Activated naive CD8-positive, alpha-beta T cell (primary cell): ENCODE measurements around the gene MAS1L.

Experiments used
- H3K27ac Mint-ChIP-seq: one replicate; pipeline ENCODE4 v1.8.0; 2021; ENCODE audit warnings: mixed read lengths
- H3K27me3 Mint-ChIP-seq: one replicate; pipeline ENCODE4 v1.8.0; 2021; ENCODE audit warnings: mixed read lengths
- H3K36me3 Mint-ChIP-seq: one replicate; pipeline ENCODE4 v1.8.0; 2021; ENCODE audit warnings: mixed read lengths
- H3K4me1 Mint-ChIP-seq: one replicate; pipeline ENCODE4 v1.8.0; 2021; ENCODE audit warnings: low read depth, mixed read lengths
- H3K4me3 Mint-ChIP-seq: one replicate; pipeline ENCODE4 v1.8.0; 2021; ENCODE audit warnings: mild to moderate bottlenecking, mixed read lengths
- H3K9me3 Mint-ChIP-seq: one replicate; pipeline ENCODE4 v1.8.0; 2021; ENCODE audit warnings: low read depth, mixed read lengths

Gene MAS1L

DNA sequence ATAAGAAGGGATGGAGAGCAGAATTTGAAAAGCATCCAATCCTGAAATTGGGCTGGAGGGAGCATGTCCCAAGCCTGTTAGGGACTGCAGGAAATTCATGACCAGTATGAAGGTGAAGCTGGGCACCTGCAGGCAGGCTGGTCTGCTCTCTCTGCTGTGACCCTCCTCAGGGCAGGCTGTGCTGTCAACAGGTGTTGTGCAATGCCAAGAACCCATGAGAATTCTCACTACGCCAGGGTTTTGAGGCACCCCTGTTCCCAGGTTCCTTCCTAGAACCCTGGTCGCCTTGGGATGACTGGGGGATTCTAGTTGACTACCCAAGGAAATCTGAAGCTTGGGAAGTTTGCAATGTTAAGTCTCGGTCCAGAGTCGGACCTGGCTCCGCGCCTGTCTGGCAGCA, 13.3 kb upstream of the MAS1L start:
- H3K4me3 Mint-ChIP-seq = no peak overlapping the region
- H3K27ac Mint-ChIP-seq = no peak overlapping the region
- no peaks in the 10 kb centered on the region for H3K4me1 Mint-ChIP-seq
- no peaks in the 10 kb centered on the region for H3K36me3 Mint-ChIP-seq
- no peaks in the 10 kb centered on the region for H3K9me3 Mint-ChIP-seq
- H3K27me3 Mint-ChIP-seq = peaks cover 20% of the 10 kb centered on the region

DNA sequence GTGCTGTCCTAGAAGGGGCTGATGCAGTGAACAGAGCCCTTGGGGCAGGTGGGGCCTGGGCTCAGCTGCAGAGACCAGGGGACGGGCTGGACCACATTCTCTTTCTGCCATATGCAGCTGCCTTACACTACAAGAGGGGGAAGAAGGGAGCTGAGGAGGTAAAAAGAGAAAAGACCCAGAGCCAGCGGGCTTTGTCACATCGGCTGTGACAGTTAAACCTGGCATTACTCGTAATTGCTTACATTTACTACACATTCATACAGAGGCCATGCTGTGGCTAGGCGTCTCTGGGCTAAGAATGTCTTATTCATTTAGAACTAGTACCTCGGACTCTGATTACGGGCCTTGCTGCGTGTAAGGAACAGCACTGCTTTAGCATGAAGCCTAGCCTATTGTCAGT, 12.8 kb upstream of the MAS1L start:
- Mint-ChIP-seq H3K27ac (no peak overlapping the region), H3K4me1 (no peaks in the 10 kb centered on the region), H3K4me3 (no peak overlapping the region), H3K9me3 (no peaks in the 10 kb centered on the region), H3K36me3 (no peaks in the 10 kb centered on the region), H3K27me3 (peaks cover 20% of the 10 kb centered on the region)

DNA sequence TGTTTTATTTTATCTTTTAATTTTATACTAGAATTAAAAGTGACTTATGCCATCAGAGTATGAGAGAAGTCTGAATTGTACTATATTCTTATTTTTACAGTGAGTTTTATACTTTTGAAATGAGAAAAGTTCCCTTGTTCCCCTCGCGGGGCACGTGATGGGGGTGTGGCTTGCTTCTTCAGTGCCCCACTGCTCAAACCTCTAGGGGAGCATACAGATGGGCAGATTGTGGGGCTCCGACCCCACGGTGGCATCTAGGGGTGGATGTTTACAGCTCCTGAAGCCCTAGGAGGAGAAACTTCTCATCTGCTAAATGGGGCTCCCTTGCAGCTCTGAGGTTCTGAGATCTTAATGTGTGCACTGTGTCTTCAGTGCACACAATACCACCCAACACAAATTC, 11.9 kb upstream of the MAS1L start:
- Mint-ChIP-seq H3K27ac (no peak overlapping the region), H3K4me1 (no peaks in the 10 kb centered on the region), H3K27me3 (peaks cover 20% of the 10 kb centered on the region), H3K36me3 (no peaks in the 10 kb centered on the region), H3K4me3 (no peak overlapping the region), H3K9me3 (no peaks in the 10 kb centered on the region)

DNA sequence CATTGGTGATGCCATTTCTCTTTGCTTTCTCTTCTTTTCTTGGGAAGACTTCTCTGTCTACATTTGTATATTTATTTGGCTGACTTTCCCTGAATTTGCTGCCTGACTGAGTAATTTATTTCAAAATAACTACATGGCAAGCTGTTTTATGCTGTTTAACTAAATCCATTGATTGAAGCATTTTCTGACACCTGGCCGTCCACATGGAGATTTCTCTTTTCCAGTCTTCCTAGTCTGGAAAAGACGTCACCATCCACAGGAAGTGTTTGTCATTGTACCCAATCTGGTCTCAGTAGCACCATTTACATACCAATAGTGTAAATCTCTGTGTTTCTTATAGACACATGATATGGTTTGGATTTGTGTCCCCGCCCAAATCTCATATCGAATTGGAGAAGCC, 9.2 kb upstream of the MAS1L start:
- H3K4me3 Mint-ChIP-seq = no peak overlapping the region
- peaks cover 16% of the 10 kb centered on the region for H3K27me3 Mint-ChIP-seq
- H3K36me3 Mint-ChIP-seq = no peaks in the 10 kb centered on the region
- no peaks in the 10 kb centered on the region for H3K9me3 Mint-ChIP-seq
- H3K27ac Mint-ChIP-seq = no peak overlapping the region
- H3K4me1 Mint-ChIP-seq = no peaks in the 10 kb centered on the region

DNA sequence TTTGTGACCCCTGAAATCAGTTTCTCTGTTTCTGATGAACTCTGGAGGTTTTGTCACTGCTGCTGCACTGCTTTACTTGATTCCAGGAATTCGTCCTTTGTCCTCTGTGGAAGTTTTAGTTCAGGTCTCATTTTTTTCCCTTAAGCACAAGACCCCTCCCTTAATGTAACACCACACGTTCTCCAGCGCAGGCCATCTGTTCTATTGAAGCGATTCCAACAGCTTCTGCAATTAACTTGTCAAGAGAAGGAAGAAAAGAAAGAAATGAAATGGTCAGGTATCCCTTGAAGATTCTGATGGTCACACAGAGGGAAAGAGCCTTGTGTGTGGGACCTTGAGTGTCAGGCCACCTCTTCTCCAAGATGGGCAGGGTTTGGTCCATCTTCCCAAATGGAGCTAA, 7.8 kb upstream of the MAS1L start:
- no peaks in the 10 kb centered on the region for H3K36me3 Mint-ChIP-seq
- peaks cover 14% of the 10 kb centered on the region for H3K27me3 Mint-ChIP-seq
- H3K27ac Mint-ChIP-seq = no peak overlapping the region
- H3K4me1 Mint-ChIP-seq = no peaks in the 10 kb centered on the region
- no peak overlapping the region for H3K4me3 Mint-ChIP-seq
- no peaks in the 10 kb centered on the region for H3K9me3 Mint-ChIP-seq

DNA sequence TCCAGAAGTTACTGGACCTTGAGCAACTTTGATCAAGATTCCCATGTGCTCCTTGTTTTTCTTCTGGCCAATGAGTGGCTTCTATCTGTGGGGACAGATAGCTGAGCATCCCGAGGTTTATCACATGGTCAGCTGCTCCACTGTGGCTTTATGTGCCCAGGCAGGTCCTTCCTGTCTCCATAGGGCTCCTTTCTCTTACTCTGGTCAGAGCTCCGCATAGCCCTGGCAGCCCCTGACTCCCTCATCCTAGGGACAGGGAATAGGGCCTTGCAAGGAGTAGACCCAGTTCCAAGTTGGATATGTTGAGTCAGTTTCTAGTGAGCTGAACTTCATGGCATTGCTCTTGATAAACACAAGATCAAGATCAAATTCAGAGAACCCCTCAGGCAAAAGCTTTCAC, 6.4 kb upstream of the MAS1L start:
- H3K4me1 Mint-ChIP-seq = no peaks in the 10 kb centered on the region

DNA sequence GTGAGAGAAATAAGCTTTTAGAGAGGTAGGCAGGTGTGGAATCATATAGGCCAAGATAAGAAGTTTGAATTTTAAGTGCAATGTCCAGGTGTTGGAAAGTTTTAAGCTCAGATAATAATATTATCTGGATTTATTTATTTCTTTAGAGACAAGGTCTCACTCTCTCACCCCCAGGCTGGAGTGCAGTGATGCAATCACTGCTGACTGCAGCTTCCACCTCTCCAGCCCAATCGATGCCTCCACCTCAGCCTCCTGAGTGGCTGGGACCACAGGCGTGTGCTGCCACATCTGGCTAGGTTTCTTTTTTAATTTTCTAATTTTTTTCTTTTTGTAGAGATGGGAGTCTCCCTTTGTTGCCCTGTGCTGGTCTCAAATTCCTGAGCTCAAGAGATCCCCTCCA, 5.5 kb upstream of the MAS1L start:
- Mint-ChIP-seq H3K9me3 (no peaks in the 10 kb centered on the region), H3K4me1 (no peaks in the 10 kb centered on the region), H3K27ac (no peak overlapping the region)

More for the DNA sequence above, 6.4 kb upstream of the MAS1L start:
- Mint-ChIP-seq H3K36me3 (no peaks in the 10 kb centered on the region), H3K27me3 (peaks cover 16% of the 10 kb centered on the region), H3K4me3 (no peak overlapping the region), H3K9me3 (no peaks in the 10 kb centered on the region), H3K27ac (no peak overlapping the region)

DNA sequence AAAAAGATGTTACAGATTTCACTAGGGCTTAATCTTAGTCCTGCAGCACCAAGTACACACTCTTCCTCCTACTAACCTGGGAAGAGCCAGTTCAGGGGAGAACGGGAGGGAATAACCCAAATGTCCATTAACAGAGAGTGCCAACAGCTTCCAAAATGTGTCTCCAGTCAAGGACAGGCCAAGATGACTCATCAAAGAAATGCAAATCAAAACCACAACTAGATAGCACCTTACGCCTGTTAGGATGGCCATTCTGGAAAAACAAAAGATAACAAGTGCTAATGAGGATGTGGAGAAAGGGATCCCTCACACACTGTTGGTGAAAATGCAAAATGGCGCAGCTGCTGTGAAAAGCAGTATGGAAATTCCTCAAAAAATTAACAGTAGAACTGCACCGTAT, 3.8 kb upstream of the MAS1L start:
- Mint-ChIP-seq H3K9me3 (no peaks in the 10 kb centered on the region), H3K4me1 (no peaks in the 10 kb centered on the region), H3K36me3 (no peaks in the 10 kb centered on the region), H3K27ac (no peak overlapping the region), H3K27me3 (peaks cover 18% of the 10 kb centered on the region), H3K4me3 (no peak overlapping the region)

More for the DNA sequence above, 5.5 kb upstream of the MAS1L start:
- Mint-ChIP-seq H3K27me3 (peaks cover 16% of the 10 kb centered on the region), H3K36me3 (no peaks in the 10 kb centered on the region), H3K4me3 (no peak overlapping the region)

DNA sequence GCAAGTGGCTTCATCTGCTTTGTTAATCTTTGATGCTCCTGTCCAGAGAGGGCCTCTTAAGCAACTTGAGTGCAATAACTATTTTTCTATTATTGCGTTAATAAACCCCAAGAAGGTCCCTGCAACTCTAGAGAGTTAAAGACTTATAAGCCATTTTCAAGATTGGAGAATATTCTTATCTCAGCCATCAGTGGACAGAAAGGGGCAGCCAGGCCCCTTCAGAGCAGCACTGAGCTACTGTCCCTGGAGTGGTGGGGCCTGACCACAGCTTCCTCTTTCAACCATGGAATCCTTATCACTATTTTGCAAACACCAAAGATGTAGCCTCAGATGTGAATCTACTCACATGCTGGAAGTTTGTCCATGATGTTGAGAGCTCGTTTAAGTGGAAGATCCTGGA, 2.8 kb upstream of the MAS1L start:
- H3K4me3 Mint-ChIP-seq = no peak overlapping the region

DNA sequence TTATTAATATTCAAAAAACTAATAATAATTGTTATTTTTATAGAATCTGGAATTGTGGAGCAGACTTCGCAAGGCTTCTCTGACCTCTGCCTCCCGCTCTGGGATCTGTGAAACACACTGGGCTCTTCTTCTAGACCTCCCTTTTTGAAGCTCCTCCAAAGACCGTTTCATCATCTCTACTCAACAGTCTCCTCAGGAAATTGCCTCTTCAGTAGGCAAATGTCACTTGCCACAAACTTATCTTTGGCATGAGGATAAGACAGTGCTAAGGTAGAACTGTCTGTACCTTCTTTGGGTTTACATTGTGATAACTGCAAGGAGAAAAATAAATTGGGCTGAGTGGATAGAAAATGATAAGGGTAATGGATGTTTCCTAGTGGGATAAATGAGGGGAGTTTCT, 2.3 kb upstream of the MAS1L start:
- Mint-ChIP-seq H3K9me3 (no peaks in the 10 kb centered on the region), H3K4me1 (no peaks in the 10 kb centered on the region), H3K36me3 (no peaks in the 10 kb centered on the region), H3K4me3 (no peak overlapping the region), H3K27me3 (peaks cover 15% of the 10 kb centered on the region), H3K27ac (no peak overlapping the region)

More for the DNA sequence above, 2.8 kb upstream of the MAS1L start:
- Mint-ChIP-seq H3K9me3 (no peaks in the 10 kb centered on the region), H3K4me1 (no peaks in the 10 kb centered on the region), H3K27me3 (peaks cover 15% of the 10 kb centered on the region), H3K27ac (no peak overlapping the region), H3K36me3 (no peaks in the 10 kb centered on the region)

DNA sequence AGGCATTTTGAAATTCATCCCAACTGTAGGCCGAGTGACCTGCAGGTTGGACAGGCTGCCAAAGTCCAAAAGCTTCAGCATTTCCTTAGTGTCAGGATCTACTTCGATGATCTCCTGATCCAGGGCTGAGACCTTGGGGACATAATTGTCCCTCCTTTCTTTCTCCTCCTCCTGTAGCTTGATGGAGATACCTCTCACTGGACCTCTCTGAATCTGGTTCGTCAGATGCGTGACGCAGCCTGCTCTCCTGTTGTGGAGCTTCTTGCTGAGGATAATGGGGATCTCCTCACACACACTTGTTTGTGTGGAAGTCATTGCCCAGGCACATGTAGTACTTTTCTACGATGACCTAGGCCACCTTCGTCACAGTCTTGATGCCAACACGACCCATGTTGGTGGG, 1.5 kb upstream of the MAS1L start:
- Mint-ChIP-seq H3K9me3 (no peaks in the 10 kb centered on the region), H3K4me3 (no peak overlapping the region), H3K27ac (no peak overlapping the region), H3K27me3 (peaks cover 15% of the 10 kb centered on the region), H3K36me3 (no peaks in the 10 kb centered on the region), H3K4me1 (no peaks in the 10 kb centered on the region)

DNA sequence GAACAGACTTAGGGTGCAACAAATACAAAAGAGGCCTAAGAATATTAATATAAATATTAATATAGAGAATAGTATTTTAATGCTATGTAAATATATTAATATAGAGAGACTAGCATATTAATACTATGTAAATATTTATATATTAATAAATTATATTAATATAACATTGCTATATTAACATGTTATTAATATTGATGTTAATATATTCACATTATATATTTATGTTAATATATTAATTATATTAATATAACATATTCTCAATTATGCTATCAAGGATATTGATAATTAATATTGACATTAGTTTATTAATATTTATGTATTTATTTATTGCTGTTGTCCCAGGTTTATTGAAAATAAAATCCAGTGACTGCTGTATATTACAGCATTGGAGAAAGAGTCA, 1.1 kb upstream of the MAS1L start:
- Mint-ChIP-seq H3K27me3 (peaks cover 15% of the 10 kb centered on the region), H3K27ac (no peak overlapping the region), H3K9me3 (no peaks in the 10 kb centered on the region), H3K36me3 (no peaks in the 10 kb centered on the region), H3K4me3 (no peak overlapping the region), H3K4me1 (no peaks in the 10 kb centered on the region)

DNA sequence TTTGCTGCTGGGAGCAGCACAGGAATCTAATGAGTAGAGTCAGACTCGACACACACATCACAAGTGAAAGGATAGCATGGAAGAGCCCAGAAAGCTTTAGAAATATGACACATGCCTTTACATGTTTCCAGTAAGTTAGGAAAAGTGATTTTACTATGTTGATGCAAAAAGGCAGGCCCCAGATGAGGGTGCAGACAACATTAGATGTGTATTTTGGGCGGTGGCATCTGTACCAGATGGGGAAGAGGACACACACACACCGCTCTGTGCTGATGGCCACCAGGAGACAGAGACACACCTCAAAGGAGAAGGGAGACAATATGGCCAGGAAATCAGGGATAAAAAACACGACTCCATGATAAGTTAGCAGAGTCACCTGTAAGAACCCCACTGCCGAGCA, 625 bp downstream of the MAS1L start:
- no peak overlapping the region for H3K27ac Mint-ChIP-seq
- H3K27me3 Mint-ChIP-seq = peaks cover 17% of the 10 kb centered on the region
- no peak overlapping the region for H3K4me3 Mint-ChIP-seq
- H3K4me1 Mint-ChIP-seq = no peaks in the 10 kb centered on the region
- peaks cover 4% of the 10 kb centered on the region for H3K9me3 Mint-ChIP-seq
- peaks cover 2% of the 10 kb centered on the region for H3K36me3 Mint-ChIP-seq

DNA sequence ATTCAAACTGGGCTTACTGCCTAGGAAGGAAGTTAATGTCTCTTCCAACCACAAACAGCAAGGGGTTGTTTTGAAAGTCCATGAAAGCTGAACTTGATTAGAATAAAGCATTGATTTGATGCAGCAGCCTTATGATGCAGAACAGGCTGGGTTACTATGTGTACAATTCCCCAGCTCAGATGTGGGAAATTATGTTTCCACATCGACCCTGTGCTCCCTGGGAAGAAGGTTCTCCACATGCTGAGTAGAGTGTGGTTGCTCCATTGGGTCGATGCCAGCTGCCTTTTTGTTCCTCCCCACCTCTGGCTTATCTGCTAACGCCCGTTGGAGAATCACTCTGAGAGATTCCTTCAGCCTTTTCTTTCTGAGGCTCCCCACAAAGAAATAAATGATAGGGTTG, 1.2 kb downstream of the MAS1L start:
- no peak overlapping the region for H3K27ac Mint-ChIP-seq
- H3K4me1 Mint-ChIP-seq = no peaks in the 10 kb centered on the region
- H3K27me3 Mint-ChIP-seq = peaks cover 17% of the 10 kb centered on the region
- no peak overlapping the region for H3K4me3 Mint-ChIP-seq
- H3K36me3 Mint-ChIP-seq = peaks cover 2% of the 10 kb centered on the region
- H3K9me3 Mint-ChIP-seq = peaks cover 4% of the 10 kb centered on the region

DNA sequence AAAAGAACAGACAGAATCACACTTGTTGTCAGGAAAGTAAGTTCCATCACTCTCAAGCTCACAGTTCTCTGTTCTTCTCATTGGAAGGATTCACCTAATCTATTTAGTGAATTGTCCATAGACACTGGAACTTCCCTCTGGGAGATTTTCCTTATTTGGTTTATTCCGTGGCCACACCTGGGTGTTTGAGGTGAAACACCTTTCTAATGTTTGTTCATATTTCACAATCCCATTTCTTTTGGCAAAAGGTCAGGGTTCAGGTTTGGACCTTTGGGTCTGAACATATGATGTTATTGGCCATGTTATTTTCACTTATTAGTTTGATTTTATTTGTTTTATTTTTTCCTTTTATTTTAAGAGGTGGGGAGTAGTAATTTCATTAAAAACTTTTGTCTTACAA, 4.0 kb downstream of the MAS1L start:
- H3K27me3 Mint-ChIP-seq = peaks cover 12% of the 10 kb centered on the region
- H3K4me3 Mint-ChIP-seq = no peak overlapping the region
- H3K4me1 Mint-ChIP-seq = no peaks in the 10 kb centered on the region
- peaks cover 4% of the 10 kb centered on the region for H3K9me3 Mint-ChIP-seq
- no peak overlapping the region for H3K27ac Mint-ChIP-seq
- H3K36me3 Mint-ChIP-seq = peaks cover 2% of the 10 kb centered on the region

DNA sequence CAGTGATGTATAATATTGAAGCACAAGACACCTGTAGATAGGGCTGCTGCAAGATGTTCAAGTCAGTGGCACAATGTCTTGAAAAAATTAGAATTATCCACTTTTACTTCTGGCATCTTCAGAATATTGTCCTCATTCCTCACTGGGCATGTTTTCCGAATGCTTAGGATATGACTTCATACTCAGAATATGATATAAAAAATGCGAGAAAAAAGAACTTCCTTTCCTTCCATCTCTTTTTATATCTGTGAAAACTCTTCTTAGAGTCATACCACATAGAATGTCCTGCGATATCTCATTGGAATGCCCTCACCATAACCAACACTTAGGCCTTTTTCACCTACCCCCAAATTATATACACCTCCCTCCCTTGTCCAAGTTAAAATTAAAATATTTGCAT, 4.6 kb downstream of the MAS1L start:
- peaks cover 12% of the 10 kb centered on the region for H3K27me3 Mint-ChIP-seq
- H3K36me3 Mint-ChIP-seq = peaks cover 2% of the 10 kb centered on the region
- H3K27ac Mint-ChIP-seq = no peak overlapping the region

DNA sequence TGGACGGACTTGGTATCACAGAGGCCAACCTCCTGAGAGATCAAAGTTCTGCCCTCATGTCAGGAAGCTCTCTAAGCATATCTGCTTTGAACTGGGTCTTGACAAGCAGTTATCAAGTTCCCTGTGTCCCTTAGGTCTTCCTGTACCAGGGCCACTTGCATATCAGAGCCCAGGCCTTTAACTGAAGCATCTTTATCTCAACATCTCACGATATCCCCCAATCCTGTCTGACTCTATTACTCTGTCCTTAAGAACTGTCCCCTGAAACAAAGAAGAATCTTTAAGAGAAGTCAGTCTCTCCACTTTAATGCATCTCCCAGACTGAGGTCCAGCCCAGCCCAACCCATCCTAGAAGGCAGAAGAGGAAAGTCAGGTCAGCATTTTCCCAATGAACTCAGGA, 8.2 kb downstream of the MAS1L start:
- peaks cover 2% of the 10 kb centered on the region for H3K36me3 Mint-ChIP-seq
- no peak overlapping the region for H3K27ac Mint-ChIP-seq
- H3K4me3 Mint-ChIP-seq = no peak overlapping the region
- peaks cover 4% of the 10 kb centered on the region for H3K9me3 Mint-ChIP-seq
- H3K27me3 Mint-ChIP-seq = peaks cover 5% of the 10 kb centered on the region
- no peaks in the 10 kb centered on the region for H3K4me1 Mint-ChIP-seq

More for the DNA sequence above, 4.6 kb downstream of the MAS1L start:
- Mint-ChIP-seq H3K9me3 (peaks cover 4% of the 10 kb centered on the region), H3K4me3 (no peak overlapping the region), H3K4me1 (no peaks in the 10 kb centered on the region)
